ENCODE results near the gene NR2F1.

NR2F1 gene

DNA sequence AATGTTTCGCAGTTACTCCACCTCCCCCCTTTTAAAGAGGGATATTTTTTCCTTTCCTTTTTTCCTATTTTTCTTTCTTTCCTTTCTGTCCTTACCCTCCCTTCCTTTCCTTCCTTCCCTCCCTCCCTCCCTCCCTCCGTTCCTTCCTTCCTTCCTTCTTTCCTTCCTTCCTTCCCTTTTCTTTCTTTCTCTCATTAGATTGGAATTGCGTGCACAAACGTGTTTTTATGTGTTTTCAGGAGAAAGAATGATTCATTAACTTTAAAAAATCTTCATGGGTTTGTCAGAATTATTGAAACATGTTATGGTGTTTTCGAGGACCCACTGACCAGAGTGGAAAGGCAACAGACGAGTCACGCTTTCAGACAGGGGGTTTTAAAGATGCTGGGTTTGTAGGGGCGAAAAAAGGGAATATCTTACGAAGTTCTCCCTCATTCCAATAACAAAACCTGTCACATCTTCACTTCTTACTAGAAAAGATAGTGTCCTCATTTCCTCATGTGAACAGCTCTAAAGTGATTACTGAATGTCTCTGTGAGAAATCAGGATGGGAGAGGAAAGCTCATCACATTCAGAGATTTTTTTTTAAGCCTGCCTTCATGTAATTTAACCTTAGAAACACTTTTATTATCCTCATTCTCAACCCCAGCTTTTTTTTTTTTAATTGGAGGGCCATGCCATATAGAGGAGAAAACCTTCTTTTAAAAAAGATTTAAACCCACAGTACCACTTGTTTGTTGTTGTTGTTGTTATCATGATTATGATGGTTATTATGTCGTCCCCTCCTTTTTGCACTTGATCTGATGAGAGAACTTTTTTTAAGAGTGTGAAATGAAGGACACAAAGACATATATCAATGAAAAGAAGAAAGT is 21.9 kb downstream of the NR2F1 start:
- DNase-seq (ENCODE audit: low spot score) = no peak

DNA sequence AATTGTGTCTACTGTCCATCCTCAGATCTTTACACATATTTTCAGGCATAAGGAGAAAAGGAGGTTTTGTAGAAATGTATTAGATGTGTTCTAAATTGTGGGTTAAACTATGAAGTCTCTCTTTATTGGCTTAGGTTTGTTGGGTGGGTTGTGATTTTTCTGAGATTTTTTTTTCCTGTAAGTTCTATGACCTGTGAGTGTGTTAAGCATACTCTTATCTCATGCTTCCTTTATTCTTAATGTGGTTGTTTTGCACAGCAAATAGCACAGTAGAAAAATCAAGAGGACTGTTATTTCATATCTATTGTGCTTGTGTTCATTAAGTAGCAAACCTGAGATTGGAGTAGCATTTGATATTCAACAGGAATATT is 23.3 kb downstream of the NR2F1 start:
- no peak for DNase-seq (ENCODE audit: low spot score)

DNA sequence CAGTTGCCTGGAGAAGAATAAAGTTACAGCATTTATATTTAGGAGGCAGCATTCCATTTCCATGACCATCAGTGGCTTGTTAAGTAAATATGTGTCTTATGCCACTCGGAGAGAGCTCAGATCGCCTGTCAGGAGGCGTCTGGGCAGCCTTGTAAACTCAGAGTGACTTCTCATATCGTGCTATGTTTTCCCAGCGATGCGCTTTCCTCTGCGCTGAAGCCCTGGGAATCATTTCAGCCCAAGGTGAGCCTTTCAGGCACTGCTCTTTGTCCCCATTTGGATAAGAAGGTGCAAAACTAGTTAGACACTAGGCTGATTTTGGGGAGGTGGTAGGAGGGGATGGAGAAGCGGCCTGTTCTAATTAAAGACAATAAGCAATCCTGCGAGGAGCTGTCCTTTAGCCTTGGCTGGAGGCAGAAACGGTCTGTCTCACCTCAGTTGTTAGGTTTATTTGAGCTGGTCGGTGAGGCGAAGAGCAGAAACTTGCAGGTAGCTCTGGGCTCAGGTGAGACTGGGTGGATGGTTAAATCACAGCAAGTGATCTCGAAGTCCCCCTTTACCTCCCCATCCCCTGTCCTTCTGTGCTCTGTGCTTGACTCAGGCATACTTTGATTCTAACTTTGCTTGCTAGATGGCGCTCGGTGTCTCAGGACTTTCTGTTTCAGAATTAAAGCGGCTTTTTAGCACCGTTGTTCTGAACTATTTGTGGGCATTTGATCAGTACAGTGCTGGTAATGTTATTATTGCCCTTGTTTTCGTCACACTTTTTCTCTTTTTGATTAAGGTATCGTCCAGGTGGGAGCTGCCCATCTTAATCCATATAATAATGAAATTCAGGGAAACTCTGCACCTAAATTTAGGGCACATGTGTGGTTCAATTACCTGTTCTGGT is 24.6 kb downstream of the NR2F1 start:
- no peak for DNase-seq (ENCODE audit: low spot score)

DNA sequence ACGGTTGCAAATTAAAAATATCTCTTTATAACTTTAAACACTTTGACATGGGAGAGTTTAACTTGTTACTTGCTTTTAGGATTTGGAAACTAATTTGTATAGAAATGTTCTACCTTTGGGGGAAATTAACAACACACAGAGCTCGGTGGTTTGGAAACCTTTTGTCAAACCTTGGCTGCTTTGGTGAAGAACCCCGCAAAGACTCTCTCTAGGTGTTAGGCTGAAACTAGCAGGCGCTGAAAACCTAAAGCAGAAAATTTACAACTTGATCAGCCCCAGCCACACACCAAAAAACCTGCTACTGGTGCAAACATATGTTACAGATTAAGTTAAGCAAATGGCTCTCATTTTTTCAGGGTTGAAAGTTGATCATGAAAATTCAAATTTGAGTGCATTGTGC is 25.8 kb downstream of the NR2F1 start:
- DNase-seq (ENCODE audit: low spot score) = no peak

DNA sequence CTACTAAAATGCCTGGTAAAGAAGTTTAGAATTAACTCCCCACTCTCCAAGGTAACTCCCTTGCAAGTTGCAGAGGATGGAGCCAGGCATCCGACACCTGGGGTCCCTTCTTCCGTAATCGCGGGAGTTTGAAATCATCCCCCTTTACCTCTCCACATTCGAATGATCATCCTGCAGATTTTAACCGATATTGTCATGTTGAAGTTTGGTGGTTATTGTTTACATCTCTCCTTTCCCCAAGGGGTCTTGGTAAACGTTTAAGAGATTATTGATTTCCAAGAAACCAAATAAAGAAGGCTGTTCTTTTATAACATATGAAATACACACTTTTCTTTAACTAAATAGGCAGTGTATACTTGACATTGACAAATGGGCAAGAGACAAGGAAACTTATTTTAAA is 26.7 kb downstream of the NR2F1 start:
- DNase-seq (ENCODE audit: low spot score) = no peak

DNA sequence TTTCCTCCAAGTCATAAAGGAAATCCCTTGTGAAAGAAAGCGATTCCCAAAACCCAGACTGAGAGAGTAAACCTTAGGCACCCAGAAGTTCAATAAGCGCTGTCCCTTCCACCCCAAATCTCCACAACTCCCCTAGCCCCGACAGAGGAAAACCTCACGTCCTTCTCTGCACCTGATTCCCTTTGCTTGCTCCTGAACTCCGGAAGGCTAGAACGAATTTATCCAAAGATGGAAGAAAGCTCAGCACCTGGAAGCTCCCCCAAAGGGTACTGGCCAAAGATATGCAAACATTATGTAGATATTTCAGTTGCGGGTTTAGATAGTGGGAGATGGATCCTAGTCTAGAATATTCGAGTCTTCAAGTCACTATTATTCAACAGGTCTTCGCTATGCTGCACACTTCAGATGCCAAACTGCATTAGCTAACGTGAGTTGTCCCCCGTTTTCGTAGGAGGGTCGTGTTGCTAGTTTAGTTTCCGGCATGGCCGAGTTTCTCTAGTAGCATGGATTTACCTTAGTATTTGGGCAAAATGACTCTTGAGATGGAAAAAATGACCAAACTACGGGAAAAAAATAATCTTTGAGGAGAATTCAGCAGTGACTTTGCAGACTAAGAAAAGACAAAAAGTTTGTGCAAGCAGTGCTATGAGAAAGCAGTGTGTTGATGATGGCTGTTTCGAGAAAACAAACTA is 27.7 kb downstream of the NR2F1 start:
- no peak for DNase-seq (ENCODE audit: low spot score)

DNA sequence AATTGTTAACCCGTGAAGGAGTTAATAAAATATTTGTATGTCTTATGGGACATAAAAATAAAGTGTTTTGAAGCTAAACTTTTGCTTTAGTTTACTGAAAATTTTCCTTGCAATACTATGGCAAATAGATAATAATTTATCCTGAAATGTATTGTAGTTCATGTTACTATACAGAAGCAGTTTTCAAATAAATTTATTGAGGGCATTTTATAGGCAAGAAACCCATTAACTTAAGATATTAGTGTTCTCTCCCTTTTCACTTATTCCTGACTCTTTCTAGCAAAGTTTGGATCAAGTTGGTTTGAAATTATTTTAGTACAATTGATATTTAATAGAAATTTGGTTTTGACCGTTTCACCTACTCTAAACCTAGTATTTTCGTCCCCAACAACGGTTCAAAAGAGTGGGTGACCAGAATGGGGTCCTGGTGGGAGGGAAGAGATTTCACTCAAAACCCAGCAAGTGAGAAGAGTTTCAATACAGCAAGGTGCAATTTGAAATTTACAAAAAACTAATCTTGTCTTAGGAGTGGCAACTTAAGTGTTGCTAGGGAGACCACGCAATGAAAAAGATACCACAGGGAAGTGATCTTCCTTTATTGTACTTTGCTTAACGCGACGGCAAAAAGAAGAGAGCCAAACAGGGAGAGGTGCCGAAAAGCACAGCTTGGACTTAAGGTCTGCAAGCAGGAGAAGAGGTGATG is 28.4 kb downstream of the NR2F1 start:
- DNase-seq (ENCODE audit: low spot score) = no peak

DNA sequence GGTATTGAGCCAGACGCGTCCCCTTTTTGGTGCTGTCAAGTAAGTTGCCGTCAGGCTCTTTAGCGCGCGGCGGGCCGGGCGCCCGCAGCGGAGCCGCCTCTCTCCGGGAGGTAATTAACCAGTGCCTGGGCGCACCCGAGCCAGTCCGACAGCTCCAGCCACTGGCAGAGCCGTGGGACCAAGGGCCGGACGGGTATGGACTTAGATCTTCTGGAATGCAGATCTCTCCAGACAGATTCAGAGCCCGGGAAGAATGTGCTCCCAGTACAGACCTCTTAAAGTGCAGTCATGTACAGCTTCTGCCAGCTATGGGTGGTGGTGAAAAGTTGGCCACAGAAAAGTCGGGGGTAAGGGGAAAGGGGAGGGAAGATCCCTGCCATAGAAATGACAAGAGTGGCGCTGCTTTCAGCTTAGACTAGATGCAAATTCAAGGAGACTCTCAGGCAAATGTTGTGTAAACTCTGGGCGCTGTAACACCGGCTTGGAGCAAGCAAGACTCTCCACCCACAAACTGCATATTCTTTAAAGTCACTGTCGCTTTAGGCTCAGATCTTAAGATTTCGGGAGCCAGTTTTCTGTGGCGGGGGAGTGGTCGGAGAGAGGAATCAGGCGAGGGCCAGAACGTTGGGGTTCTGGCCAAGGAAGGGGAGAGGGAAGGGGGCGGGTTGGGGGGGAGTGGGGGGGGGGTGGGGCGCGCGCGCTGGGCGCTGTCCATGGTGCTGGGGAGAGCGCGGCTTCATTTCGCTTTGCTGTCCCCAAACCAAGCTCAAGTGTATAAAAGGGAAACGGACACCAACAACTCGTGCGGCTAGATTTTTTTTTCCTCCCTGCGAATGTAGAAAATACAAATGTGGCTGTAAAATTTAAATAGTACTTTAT is 29.2 kb downstream of the NR2F1 start:
- no peak for DNase-seq (ENCODE audit: low spot score)

DNA sequence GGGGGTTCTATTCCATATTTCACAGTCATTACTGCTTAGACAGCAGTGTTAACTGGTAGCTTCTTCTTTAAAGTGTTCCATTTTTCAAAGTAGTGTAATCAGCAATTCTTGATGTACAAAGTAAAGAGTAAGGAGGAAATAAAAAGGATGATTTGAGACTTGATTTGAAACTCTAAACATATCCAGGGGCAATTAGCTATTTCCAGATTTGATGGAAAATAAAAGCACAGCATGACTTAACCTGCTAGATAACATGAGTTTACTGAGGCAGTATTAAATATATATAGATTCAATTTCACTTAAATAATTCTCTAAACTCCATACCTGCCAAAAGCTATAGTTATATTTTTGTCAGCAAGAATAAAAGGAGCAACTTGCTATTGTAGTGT is 29.8 kb downstream of the NR2F1 start:
- DNase-seq (ENCODE audit: low spot score) = no peak

DNA sequence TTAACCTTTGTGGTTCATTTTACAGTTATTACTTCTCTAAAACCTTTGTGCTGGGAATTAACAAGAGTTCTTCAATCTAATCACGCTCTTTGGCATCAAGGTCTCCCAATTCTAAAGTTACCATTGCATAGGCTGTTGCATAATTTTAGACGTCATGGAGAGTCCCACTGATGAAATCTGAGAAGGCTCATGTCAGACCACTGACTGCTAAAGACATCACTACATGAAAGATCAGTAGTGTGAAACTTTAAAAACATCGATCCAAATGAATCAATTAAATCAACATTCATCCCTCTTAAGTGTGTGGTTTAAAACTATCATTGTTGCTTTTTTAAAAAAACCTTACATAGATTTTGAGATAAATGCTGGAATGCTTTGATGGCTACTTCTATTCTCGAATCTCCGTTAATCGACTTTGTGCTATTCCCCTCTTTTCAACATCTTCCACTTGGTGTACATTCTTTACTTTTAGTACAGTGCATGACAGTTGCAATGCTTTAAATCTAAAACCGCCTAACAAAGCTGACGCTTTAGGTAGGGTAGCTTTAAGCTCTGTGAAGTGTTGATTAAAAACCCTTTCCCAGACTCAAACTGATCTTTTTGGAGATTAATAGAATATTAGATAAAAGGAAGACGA is 33.6 kb downstream of the NR2F1 start:
- no peak for DNase-seq (ENCODE audit: low spot score)

DNA sequence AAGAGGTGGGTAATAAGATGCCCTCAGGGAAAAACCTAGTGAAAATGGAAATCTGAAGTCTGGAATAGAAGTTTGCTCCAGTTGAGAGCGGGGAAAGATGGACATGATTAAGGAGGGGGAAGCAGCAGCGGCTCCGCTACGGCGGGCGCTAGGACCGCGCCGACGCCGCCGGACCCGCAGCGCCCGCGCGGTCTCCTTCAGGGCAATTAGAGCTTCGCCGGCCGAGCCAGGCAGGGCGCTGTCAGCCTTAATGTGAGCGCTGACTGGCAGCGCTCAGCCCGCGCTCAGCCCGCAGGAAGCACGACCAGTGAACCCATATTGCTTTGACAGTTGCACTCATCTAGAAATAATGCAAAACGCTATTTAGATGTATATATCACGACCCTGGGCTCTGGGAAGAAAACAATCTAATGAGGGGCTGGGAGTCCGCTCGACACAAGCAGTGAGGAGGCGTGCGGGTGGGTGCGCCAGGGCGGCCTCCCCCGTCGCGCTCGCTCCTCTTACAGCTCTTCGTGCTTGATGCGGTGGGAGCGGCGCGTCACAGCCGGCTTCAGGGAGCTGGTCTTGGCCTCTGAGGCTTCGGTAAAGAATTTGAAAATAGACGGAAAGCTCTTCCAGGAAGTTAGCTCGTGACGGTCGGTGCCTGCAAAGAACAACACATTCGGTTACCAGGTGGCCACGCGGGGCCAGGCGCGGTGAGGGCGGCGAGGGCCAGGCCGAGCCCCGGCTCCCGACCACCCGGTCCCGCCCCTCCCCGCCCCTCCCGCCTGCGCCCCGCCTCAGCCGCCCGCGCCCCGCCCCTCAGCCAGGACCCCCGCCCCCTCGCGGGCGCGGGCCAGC is 37.7 kb downstream of the NR2F1 start:
- peak; percentile 72 for DNase-seq (ENCODE audit: low spot score)

DNA sequence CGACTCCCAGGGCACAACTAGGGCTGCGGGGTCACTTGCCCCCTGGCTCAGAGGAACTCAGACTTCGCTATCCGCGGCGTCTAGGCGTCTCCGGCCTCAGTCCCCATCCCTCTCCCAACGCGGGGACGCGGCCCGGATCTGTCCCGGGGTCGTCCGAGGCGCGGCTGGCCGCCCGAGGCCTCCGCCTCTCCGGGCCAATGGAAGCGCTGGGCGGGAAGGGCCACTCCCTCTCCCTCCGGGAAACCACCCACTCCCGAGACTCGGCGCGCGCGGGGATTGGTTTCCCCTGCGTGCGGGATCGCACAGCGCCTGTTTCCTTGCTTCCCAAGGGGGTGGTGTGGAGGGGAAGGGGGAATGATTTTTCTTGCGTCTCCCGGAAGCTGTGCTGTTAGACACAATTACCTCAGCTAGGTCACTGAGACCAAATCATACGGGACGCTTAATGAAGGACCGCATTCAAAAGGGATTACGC is 38.3 kb downstream of the NR2F1 start:
- peak; percentile 80 for DNase-seq (ENCODE audit: low spot score)

DNA sequence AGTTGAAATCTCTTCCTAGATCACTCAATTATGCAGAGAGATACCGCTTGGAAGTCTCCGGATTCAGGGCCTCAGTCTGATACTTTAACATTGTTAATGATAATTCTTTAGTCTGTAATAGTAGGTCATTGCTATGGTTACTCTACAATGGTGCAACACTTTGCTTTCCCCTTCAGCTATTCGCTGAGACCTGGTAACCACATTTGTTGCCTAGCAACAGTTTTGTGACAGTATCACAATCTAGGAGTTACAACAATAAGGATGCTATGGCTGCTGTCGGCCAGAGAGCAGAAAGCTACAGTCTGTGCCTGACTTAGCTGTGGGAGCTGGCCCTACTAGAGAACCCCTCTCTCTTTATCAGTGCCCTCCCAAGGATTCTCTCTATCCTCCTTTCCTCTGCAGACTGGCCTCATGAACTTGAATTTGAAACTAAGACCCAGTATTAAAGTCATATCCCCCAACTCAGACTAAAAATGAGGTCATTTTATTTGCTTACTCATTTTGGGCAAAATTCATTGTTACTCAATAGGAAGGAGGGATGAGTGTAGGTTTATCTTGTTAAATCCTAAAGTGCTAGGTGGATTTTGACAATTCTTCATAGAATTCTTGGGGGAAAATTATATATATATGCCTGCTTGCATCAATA is 39.3 kb downstream of the NR2F1 start:
- DNase-seq (ENCODE audit: low spot score) = peak; percentile 65

DNA sequence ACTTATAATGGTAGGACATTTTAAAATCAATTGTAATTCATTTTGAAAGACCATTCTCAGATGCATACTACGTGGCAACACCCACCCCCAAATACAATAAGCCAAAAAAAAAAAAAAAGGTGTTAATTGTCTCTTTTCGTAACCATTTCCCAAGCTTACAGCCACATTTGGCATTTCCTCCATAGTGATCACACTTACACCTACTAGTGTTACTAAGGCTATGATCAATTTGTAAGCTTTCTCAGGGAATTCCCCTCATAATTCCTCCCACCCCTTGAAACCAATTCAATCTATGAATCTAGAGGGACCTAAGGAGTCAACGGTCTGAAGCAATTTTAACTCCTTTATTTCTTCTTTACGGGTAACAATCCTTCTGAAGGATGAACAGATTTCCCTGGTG is 40.1 kb downstream of the NR2F1 start:
- no peak for DNase-seq (ENCODE audit: low spot score)

DNA sequence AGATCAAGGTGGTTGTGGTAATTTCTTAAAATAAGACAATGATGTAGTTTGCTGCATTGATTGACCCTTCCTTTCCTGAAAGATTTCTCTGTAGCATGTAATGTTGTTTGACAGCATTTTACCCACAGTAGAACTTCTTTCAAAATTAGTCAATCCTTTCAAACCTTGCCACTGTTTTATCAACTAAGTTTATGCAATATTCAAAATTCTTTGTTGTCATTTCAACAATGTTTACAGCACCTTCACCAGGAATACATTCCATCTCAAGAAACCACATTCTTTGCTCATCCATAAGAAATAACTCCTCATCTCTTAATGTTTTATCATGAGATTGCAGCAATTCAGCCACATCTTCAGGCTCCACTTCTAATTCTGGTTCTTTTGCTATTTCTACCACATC is 43.8 kb downstream of the NR2F1 start:
- no peak for DNase-seq (ENCODE audit: low spot score)

DNA sequence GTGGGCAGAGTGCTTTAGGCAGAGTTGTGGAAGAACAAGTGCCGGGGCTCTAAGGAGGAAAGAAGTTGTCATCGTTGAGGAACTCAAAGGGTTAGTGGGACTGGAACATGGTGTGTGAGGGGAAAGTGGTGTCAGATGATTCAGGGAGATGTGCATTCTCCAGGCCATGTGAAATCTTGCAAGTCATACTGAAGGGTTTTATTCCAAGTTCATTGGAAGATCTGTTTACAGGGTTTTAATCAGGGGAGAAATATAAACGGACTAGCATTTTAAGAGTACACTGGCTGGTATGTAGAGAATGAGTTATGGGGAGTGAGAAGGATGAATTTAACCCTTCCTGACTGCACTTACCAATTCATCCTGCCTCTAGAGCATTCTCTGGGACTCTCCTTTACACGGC is 49.3 kb downstream of the NR2F1 start:
- DNase-seq (ENCODE audit: low spot score) = no peak

DNA sequence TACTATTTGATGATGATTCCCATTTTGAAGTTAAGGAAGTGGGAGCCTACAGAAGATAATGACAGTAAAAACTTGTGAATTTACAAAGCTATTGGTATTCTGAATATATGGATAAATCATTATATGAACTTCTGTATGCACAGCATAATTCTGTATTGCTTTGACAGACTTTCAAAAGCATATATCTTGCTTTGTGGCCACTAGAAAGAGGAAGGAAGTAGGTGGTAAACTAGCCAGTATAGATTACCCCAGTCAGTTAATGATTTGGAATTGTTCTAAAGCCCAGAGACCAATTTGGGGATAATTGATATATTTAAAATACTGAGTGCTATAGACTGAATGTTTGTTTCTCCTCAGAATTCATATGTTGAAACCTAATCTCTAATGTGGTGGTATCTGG is 53.0 kb downstream of the NR2F1 start:
- no peak for DNase-seq (ENCODE audit: low spot score)

DNA sequence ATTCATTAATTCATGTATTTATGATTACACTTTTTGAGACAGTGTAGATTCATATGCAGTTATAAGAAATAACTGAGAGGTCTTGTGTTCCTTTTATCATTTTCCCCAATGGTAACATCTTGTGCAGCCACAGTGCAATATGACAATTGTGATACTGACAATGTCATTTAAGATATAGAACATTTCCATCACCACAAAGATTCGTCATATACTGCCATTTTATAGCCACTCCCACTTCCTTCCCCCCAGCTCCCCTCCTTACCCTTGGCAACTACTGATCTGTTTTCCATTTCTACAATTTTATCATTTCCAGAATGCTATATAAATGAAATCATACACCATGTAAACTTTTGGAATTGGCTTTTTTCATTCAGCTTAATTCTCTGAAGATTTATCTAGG is 53.8 kb downstream of the NR2F1 start:
- DNase-seq (ENCODE audit: low spot score) = no peak

DNA sequence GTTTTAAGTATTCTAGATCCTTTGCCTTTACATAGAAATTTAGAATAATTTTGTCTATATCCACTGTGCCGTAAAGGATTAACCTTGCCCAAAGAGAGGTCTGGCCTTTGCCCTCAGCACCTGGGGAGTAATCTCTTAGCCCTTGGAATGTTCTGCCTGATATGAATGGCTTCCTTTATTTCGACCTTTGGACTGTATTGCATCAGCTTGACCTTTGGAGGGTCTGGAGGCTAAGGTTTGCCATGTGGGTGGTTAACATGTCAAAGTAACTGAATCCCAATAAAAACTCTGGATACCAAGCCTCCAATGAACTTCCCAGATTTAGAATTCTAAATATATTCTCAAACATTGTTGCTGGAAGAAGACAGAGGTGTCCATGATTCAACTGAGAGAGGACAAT is 54.7 kb downstream of the NR2F1 start:
- no peak for DNase-seq (ENCODE audit: low spot score)
